GM19099 (cell line): ENCODE results near the gene MFSD12.

Experiments used
- POLR2A ChIP-seq: IDR thresholded peaks from 3 replicates; pipeline ENCODE4 v1.6.1; 2011; ENCODE audit warnings: low read depth; ENCODE audit not compliant: insufficient read length; ENCODE audit errors: extremely low read depth

MFSD12 gene

DNA sequence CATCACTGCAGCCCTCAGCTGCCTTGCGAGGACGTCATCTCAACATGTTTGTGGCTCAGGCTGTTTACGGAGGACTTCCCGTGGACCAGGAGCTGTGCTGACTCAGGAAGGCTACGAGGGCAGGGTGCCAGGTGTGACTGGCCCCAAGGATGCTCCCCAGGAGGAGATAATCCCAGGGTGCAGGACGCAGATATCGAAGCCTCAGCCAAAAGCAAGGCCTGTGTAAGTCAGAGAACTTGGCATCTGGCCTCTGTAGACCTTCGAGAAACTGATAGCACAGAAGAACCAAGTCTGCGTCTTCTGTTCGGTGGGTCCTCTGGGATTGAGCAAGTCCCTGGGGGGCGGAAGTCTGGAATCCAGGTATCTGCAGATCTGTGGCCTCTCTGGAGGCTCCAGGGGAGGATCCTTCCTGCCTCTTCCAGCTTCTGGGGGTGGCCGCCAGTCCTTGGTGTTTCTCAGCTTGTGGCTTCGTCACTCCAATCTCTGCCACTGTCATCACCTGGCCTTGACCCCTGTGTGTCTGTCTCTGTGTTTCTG is 54.3 kb downstream of the MFSD12 start:
- TF ChIP-seq POLR2A, result no peak

- no peak for TF ChIP-seq POLR2A
These were observed 55.6 kb downstream of the MFSD12 start for GRCh38 chr19:3501780-3502179.

DNA sequence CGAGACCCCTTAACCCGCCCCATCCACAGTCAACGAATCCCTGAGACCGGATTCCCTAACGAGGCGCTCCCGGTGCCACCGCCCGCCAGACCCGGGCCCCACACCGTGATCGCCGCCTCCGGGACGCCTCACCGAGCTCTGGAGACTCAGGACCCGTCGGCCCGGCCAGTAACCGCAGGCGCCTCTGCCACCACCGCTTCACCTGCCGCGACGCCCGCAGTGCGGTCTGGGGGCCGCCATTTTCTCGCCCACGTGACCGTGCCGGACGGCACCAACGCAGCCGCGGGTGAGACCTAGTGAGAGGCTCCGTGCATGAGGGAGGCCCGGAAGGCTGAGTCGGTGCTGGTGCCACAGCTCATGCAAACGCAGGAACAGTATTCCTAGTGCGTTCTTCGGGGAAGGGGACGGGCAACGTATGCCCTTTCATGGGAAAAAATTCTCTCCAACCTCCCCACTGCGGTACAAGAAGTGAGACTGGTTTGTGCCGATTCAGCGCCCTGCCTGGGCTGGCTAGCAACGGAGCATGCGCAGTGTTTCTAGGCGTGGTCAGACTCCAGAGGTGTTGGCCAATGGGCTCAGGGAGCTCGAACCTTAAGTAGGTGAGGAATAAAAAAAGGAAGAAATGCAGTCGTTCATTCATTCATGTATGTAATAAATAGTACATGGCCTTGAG is 56.8 kb downstream of the MFSD12 start, which contains the start of gene DOHH:
Gene DOHH, minus strand, starts transcription at position 246 of the 673 bp plus-strand sequence. CDS start 3,860 bp downstream, outside the sequence.
- peak; percentile 85 for TF ChIP-seq POLR2A

DNA sequence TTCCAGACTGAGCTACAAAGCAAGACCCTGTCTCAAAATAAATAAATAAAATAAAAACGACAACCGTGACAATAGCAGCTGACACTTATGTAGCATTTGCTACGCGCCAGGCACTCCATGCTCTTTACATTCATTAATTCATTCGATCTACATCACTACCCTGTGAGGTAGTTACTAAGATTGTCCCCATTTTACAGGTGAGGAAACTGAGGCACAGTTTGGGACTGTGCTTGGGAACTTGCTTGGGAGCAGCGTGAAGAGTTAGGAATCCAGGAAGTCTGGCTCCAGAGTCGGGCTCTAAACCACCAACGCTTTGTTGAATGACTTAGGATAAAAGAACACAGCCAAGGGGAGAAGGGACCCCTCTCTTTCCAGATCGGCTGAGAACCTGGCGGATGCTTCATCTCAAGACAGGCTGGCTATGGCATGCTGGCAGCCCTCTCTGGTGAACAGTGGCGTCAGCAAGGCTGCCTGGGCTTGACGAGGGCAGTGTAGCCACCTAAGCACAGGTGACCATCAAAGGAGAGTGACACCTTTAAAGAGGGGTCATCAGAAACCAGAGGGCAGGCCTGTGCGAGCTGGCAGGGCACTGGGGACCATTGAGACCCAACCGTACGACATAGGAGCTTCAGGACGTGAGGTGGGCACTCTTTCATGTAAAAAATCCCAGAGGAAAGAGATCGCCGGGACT is 57.5 kb downstream of the MFSD12 start:
- no peak for TF ChIP-seq POLR2A

- TF ChIP-seq POLR2A, result no peak
These were observed 59.4 kb downstream of the MFSD12 start for GRCh38 chr19:3497757-3498520.

- no peak for TF ChIP-seq POLR2A
These were observed 60.8 kb downstream of the MFSD12 start for GRCh38 chr19:3496392-3497273.

DNA sequence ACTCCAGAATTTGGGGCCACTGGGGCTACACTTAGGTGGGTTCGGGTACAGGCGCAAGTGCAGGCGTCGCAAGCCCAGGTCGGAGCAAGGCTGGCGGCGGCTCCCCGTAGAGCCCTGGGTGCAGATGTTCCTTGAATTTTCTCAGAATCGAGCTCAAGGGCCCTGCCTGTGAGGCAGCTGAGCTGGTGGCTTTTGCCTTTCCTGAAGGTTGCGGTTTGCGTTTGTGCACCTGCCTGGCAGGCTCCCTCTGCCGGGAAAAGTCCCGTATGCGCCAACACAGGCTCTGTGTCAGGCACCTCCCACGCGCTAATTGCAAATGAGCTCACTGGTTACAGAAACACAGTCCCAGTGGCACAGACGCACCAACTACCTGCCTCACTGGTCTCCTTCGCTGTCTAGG is 62.8 kb downstream of the MFSD12 start:
- TF ChIP-seq POLR2A, result no peak
